Cardiac muscle cell (in vitro differentiated cells and primary cell): ENCODE measurements around the gene DBI. TPM values are rescaled to one million over a fixed set of nuclear protein-coding genes. Genes with fewer than 3 reads are reported as not detected.

Experiments
- DNase-seq, 2 donors: peaks; one replicate each; pipeline versions ENCODE4 v3.0.0 to v3.0.0-alpha.2; 2010 to 2017; ENCODE audit warnings: low read depth in 1 of 2, low spot score in 1 of 2
- H3K27ac ChIP-seq: fragments of 200-600 bp; sonication (generic); 2 replicates; pipeline ENCODE4 v1.5.1; 2016
- H3K27me3 ChIP-seq: fragments of 200-600 bp; sonication (generic); 2 replicates; pipeline ENCODE4 v1.6.0; 2016; ENCODE audit warnings: control low read depth
- H3K36me3 ChIP-seq: fragments of 200-600 bp; sonication (generic); 2 replicates; pipeline ENCODE4 v1.5.1; 2016; ENCODE audit warnings: control low read depth
- H3K4me1 ChIP-seq: fragments of 200-600 bp; sonication (generic); 2 replicates; pipeline ENCODE4 v1.8.1; 2017; ENCODE audit warnings: low read depth, mild to moderate bottlenecking, mixed run types
- H3K4me3 ChIP-seq: fragments of 200-600 bp; sonication (generic); 2 replicates; pipeline ENCODE4 v1.5.1; 2016; ENCODE audit warnings: mild to moderate bottlenecking
- H3K9me3 ChIP-seq: fragments of 200-600 bp; sonication (generic); 2 replicates; pipeline ENCODE4 v1.5.1; 2017; ENCODE audit warnings: low read depth, mild to moderate bottlenecking, control low read depth
- polyA plus RNA-seq: library from polyadenylated mRNA; unstranded; fragments of >200 nt; fragmentation: Nextera tagmentation; extraction: Ambion mirVana; gene quantifications from 2 replicates; pipeline ENCODE4 v1.2.1, GENCODE V29; 2016
- total RNA-seq: library from RNA; depleted of rRNA; stranded (reverse); fragments of >200 nt; gene quantifications from 2 replicates; pipeline ENCODE4 v1.2.3, GENCODE V29; 2016
- TF ChIP-seq, protein P1 (sequence below): IDR thresholded peaks from 2 replicates; pipeline ENCODE4 v1.5.1; 2012; ENCODE audit warnings: low read depth, mild to moderate bottlenecking, low read length

The DBI gene
- total and polyA plus RNA-seq, 2 experiments from 2014 or later = 158 to 350 TPM

DNA sequence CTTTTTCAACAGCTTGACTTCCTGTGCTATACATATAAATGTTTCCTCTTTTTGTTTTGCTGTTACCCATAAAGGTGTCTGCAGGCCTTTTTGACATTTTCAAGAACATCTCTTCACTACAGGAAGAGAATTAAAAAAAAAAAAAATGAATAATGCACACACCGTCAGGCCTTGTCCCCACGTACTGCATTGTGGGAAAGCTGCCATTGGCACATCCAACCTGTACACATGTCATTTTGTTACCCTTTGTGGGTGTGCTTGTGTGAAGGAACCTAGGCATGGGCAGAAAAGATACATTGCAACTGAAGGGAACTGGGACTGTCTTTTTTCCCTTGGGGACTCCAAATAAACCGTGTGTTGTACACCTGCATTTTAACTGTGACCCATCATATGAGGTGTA is 48.1 kb downstream of the DBI start:
- no peak for DNase-seq
- no peaks in the 10 kb centered on the region for H3K9me3 ChIP-seq
- no peak overlapping the region for H3K27ac ChIP-seq
- no peaks in the 10 kb centered on the region for H3K27me3 ChIP-seq
- H3K36me3 ChIP-seq = no peaks in the 10 kb centered on the region
- H3K4me1 ChIP-seq = no peaks in the 10 kb centered on the region
- TF ChIP-seq, protein P1, sequence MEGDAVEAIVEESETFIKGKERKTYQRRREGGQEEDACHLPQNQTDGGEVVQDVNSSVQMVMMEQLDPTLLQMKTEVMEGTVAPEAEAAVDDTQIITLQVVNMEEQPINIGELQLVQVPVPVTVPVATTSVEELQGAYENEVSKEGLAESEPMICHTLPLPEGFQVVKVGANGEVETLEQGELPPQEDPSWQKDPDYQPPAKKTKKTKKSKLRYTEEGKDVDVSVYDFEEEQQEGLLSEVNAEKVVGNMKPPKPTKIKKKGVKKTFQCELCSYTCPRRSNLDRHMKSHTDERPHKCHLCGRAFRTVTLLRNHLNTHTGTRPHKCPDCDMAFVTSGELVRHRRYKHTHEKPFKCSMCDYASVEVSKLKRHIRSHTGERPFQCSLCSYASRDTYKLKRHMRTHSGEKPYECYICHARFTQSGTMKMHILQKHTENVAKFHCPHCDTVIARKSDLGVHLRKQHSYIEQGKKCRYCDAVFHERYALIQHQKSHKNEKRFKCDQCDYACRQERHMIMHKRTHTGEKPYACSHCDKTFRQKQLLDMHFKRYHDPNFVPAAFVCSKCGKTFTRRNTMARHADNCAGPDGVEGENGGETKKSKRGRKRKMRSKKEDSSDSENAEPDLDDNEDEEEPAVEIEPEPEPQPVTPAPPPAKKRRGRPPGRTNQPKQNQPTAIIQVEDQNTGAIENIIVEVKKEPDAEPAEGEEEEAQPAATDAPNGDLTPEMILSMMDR = no peak
- no peak overlapping the region for H3K4me3 ChIP-seq

DNA sequence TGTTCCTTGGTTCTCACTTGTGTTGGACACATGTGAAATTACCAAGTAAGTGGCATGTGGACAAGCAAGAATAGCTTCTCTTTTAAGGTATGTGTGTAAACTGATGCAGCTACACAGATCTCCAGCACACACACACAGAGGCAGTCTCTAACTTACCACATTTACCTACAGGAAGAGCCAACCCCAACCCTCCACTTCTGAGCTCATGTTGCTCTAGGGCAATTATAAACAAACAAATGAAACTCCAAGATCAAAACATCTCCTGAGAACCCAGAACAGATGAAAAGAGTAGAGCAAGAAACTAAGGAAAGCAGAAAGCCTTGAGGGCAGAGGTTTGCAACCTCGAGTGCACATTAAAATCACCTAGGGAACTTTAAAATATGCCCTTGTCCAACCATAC is 48.9 kb downstream of the DBI start:
- Histone ChIP-seq H3K27me3 (no peaks in the 10 kb centered on the region), H3K4me1 (no peaks in the 10 kb centered on the region), H3K9me3 (no peaks in the 10 kb centered on the region), H3K4me3 (no peak overlapping the region), H3K36me3 (no peaks in the 10 kb centered on the region), H3K27ac (no peak overlapping the region)
- DNase-seq = no peak
- TF ChIP-seq, protein P1 = no peak

DNA sequence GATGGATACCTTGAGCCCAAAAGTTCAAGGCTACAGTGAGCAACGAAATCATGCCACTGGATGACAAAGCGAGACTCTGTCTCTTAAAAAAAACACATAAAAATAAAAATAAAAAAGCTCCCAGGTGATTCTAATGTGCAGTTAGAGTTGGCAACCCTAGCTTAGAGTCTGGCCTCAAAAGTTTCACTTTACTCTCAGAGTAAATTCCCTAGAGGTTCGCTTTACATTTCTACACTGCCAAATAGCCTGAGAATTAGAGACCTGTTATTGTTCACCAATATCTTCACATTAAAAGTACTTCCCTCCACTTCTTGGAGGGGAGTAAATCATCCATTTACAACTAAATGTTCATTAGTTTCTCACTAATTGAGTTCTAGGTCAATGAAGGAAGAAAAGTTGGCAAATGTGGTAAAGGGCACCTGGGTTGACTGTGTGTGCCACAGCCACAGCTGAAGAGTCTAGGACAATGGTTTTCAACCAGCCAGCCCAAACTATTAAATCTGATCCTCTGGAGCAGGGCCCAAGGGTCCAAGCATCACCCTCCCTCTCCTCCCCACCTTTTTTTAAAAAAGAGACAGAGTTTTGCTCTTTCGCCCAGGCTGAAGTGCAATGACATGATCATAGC is 49.6 kb downstream of the DBI start:
- Histone ChIP-seq H3K9me3 (no peaks in the 10 kb centered on the region), H3K4me3 (no peak overlapping the region), H3K36me3 (no peaks in the 10 kb centered on the region), H3K27me3 (no peaks in the 10 kb centered on the region), H3K27ac (no peak overlapping the region), H3K4me1 (no peaks in the 10 kb centered on the region)
- TF ChIP-seq, protein P1 = no peak
- no peak for DNase-seq

DNA sequence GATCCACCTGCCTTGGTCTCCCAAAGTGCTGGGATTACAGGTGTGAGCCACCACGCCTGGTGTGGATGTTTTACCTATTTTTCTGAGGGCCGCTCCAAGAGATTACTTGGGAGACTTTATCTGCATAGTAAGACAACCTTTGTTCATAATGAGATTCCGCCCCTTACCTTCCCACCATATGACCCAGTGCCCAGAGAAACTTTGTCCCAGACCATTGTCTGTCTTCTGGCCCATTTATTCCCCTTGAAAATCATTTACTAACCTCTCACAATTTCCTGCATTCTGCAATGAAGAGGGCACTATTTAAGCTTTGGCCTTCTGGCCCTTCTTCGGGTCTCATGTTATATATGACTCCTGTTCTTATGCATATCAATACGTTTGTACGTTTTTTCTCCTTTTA is 51.1 kb downstream of the DBI start:
- Histone ChIP-seq H3K36me3 (no peaks in the 10 kb centered on the region), H3K27ac (no peak overlapping the region), H3K27me3 (no peaks in the 10 kb centered on the region), H3K9me3 (no peaks in the 10 kb centered on the region), H3K4me1 (no peaks in the 10 kb centered on the region), H3K4me3 (no peak overlapping the region)
- TF ChIP-seq, protein P1 = no peak
- no peak for DNase-seq

DNA sequence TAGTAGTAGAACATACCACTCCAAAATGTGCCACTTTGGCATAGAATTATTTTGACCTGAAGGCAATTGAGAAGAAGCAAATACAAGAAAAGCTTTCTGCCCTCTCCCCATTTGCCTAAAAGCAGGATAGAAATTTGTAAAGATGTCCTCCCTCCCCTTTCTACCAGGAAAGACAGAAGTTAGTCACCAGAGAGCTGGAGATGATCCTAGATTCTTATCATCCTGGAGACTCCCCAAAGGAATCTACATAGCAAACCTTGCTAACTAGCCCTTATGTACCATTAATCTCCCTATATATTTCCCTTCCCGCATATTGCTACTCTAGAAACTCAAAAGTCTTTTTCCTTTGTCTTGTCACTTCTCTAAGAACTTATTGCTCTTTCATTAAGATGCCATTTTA is 52.3 kb downstream of the DBI start:
- H3K9me3 ChIP-seq = no peaks in the 10 kb centered on the region
- DNase-seq = no peak
- TF ChIP-seq, protein P1 = no peak

More for the DNA sequence above, 52.3 kb downstream of the DBI start:
- Histone ChIP-seq H3K4me3 (no peak overlapping the region), H3K4me1 (no peaks in the 10 kb centered on the region), H3K36me3 (no peaks in the 10 kb centered on the region), H3K27me3 (no peaks in the 10 kb centered on the region), H3K27ac (no peak overlapping the region)
